Amniotic epithelial cell (primary cell): ENCODE results near the gene RAPGEF3.

ENCODE experiments used
- DNase-seq: peaks from one replicate; pipeline ENCODE4 v3.0.0-alpha.2; 2010; ENCODE audit warnings: low read depth

The RAPGEF3 gene

DNA sequence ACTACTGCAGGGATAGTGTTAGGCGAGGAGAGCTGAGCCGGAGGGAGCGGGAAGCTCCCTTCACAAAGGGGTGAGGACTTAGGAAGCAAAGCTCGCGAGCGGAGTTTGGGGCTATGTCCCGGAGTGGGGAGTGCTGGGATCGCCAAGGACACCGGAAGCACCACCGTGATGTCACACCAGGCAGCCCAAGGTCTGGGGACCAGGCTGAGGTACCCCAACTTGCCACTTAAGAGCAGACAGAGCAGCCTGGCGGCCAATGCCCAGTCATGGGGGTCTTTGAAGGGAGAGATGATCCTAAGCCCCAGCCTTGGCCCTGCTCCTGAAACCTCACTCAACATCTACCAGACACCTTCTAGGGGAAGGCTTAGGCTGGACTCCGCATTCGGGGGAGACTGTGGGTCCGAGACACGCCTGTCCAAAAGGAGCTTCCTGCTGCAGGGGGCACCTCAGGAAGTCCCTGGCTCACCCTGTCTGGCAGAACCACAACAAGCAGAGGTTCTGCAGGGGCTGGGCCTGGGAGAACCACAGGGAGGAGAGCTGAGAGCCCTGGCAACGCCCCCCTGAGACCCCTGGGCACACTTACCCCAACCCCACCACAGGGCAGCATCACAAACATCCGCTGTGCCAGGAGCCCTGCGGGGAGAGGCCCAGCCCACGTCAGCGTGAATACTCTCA lies 32.1 kb upstream of the RAPGEF3 start:
- no peak for DNase-seq

- DNase-seq = no peak
Observed at GRCh38 chr12:47789712-47790489, 31.2 kb upstream of the RAPGEF3 start.

GRCh38 chr12:47789141-47789540 lies 30.5 kb upstream of the RAPGEF3 start:
- DNase-seq = no peak

DNA sequence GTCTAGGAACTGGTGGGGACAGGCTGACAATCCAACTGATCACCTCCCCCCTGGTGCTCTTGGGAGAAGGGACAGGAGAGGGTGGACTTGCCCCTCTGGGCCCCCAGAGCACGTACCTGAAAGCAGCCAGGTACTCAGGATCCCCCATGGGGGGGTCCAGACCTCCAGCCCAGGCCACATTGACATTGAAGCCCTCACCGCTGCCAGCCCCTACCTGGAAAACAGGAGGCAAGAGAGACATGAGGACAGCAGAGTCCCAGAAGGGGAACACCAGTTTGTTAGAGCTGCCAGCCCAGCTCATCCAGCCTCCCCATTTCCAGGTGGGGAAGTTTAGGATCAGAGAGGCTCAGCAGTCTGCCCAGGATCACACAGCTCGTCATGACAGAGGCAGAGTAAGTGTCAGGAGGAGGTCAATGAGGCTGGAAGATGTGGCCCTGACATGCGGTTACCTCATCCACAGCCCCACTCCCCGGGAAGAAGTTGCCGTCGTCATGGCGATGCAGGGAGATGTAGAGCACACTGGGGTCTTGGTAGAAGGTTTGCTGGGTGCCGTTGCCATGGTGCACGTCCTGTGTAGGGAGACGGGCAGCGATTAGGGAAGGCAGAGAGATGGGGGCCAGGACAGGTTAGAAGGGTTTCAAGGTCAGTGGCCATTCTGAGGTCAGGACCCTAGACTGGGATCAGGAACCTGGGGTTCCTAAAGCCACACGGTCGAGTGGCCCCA lies 29.1 kb upstream of the RAPGEF3 start:
- no peak for DNase-seq

DNA sequence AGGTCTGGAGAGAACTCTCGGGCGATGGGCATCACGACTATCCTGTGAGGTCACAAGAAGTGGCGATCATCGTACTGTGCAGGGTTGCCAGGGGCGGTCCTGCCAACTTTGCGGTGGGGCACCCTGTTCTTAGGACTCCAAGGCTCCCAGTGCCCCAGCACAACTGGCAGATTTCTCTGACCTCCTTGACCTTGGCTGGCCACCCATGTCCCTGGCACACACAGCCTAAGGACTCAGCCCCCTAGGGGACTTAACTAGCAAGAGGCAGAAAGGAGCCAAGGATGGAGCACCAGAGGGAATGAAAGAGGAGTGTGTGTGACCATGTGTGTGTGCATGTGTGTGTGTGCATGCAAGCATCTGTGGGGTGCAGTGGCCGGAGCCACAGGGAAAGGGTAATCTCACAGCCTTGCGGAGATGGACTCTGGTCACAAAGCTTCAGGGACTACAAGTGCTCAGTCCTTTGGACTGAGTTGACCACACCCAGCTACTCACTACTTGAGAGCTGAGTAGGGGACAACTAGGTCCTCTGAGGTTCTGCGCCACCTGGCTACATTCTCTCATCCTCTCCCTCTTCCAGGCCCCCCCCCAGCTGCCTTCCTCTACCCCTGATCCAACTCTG lies 28.1 kb upstream of the RAPGEF3 start:
- DNase-seq = no peak

DNA sequence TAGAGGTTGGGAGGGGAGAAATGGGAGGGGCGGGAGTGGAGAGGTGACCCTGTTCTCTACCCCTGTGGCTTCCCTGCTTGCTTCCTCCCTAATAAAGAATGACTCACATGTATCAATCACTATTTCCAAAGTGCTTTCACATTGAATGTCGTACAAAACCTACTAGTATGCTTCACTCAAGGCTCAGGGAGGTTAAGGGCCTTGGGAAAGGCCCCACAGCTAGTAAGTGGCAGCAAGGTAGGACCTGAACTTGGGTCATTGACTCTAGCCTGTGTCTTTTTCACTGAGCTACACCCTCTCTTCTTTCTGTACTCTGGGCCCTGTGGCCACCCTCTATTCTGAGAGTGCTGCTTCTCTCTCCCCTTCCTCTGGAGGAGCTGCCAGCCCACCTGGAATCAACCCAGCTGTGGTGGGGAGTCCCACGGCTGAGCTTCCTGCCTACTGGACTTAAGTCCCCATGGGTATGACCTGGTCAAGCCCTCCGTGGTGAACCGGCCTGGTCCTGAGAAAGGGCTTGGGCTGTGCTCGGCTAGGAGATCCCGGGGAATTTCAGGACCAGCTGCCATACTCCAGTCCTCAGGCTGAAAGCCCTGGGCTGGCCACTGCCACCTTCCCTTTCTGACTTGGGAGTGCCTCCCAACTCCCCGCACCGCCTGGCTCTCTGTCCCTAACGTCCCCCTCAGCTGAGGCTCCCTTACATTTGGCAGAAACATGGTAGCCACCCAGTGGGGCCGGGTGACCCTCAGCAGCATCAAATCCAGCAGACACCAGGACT lies 27.4 kb upstream of the RAPGEF3 start:
- DNase-seq = no peak

GRCh38 chr12:47785036-47785886 lies 26.6 kb upstream of the RAPGEF3 start:
- DNase-seq = no peak

DNA sequence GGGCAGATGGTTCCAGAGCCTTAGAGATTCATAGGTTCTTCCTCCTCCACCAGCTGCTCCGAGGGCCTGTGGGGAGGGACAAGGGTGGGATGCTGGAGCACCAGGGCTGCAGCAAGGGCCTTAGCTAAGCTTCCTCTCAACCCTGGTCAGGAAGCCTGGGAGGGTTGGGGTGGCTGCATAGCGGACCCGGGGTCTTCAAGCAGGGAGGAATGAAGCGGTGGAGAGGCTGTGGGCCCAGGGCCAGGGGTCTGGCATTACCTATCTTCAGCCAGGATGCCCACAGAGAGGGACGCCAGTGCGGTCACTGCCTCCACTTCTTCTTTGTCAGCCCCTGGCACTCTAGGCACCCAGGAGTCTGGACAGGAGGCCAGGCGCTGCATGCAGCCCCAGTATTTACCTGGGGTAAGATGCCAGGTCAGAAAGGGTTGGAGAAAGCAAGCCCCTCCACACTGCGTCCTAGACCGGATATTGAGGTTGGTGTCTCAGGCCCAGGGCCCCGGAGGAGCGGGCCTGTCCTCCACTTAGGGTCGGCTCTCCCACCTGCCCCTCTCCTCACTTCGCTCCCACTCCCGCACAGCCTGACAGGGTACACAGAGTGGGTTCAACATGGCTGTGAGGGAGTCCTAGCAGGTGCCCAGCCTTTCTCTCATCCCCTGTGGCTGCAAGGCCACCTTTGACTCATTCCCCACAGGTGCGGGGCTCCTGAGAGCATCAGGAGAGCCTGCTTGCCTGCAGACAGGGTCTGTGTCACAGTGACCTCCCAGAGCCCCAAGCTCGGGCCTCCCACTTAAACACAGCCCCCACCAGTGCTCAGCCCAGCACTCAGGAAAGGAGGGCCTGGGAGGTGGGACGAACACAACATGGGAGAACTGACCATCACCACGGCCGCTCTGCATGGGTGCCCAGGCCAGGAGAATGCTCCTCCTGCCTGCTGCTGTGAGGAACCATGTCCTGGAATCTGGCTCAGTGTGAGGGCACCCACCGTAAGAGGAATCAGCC lies 25.4 kb upstream of the RAPGEF3 start:
- DNase-seq = no peak

DNA sequence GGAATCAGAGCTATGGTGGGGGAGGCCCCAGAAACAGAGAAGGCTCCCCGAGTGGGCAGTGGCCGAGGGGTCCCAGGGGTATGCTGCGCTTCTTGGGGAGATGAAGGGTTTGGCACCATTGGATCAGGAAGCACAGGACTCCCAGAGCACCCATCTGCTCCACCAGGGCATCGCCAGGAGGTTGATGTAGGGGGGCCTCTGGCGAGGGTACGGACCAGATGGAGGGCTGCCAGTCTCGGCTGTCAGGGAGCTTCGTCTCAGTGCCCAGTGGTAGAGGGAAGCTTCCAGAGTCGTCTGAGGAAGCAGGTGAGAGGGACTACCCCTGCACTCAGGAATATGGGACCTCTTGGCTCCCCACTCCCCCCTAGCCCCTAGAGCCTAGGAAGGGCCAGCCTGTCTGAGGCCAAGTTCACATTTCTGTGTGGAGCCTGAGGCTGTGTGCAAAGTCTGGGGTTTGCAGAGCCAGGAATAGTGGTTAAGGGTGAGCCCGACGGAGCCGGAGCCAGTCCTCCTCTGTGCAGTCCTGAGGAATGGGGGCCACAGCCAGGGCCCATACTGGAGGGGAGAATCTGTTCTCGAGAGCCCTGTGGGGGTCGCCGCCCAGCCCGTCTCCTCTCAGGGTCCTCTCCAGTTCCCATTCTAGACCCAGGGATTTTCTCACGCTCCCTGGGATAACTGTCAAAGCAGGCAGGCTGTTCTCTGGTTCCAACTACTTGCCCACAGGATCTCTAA lies 24.5 kb upstream of the RAPGEF3 start:
- DNase-seq = no peak

DNA sequence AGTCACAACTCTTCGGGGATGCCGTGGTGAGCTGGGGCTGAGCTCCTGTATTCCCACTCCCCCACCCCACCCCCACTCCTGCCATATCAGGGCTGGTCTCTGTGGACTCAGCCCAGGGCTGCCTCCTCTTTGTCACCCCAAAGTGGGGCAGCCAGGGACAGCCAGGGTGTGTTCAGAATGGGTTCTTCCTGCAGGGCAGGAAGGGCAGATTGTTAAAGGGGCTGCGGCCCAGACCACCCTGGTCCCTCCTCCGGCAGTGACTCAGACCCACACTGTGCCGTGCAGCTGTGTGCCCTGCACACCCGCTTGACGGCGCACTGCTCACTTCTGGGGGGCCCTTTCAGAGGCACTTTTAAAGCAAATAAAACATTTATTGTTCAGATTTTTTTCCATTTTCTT lies 23.7 kb upstream of the RAPGEF3 start:
- no peak for DNase-seq

GRCh38 chr12:47781479-47782371 lies 23.0 kb upstream of the RAPGEF3 start:
- no peak for DNase-seq

GRCh38 chr12:47779943-47780504 lies 21.3 kb upstream of the RAPGEF3 start:
- no peak for DNase-seq

DNA sequence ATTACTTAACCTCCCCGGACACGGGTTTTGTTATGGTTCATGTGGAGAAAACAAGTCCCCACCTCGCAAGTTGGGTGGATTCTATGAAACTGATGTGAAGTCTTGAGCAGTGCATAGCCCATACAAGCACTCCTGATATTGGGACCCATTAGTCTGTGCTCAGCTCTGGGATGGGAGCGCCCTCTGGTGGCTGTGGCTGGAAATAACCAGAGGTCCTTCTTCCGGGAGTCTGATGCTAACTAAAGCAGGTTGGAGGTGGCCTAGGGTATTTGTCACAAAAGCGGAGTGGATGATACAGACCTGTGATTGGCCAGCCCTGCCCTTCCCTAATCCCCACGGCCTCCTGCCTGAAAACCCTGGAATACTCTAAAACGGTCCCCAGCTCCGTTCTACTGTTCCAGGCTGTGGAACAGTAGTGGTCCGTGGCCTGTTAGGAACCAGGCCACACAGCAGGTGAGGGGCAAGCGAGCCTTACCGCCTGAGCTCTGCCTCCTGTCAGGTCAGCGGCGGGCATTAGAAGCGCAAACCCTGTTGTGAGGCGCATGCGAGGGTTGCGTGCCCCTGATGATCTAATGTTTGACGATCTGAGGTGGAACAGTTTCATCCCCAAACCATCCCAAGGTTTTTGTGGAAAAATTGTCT lies 20.7 kb upstream of the RAPGEF3 start:
- DNase-seq = peak; percentile 75

DNA sequence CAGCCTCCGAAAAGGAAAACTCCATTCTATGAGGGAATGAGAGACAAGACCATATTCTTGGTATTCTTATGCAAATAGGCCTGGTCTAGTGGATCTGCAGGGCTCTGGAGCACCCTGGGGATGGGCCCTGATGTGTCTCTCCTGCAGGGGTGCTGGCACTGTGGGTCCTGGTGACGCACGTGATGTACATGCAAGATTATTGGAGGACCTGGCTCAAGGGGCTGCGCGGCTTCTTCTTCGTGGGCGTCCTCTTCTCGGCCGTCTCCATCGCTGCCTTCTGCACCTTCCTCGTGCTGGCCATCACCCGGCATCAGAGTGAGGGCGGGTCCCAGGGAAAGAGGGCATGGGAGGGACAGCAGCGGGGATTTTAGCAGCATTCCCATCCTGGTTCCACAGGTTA lies 20.2 kb upstream of the RAPGEF3 start:
- DNase-seq = no peak

- no peak for DNase-seq
Observed at GRCh38 chr12:47777741-47778558, 19.3 kb upstream of the RAPGEF3 start.

DNA sequence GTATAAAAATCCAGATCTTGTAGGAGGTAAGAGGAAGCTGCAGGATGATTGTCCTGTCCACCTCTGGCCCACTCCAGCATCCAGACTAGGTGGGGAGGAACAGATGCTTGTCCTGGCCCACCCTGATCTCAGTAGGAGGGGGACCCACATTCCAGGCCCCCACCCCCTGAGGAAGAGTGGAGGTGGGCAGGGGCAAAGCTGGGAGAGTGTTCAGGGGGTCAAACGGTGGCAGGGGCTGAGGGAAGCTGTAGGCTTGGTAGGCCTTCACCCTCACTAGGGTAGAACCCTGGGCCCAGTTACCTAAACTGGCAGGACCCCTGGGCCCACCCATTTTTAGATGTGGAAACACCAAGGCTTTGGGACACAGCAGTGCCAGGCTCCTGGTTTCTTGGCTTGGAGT lies 18.5 kb upstream of the RAPGEF3 start:
- no peak for DNase-seq
